Epidermal melanocyte (primary cell): Measurements from ENCODE around the gene EXOC6B.
"Not testable (repeated sequence)": the region's sequence is repeated elsewhere in the genome, so short reads cannot be mapped to it uniquely, and the experiment has no call there.

ENCODE experiments used
- DNase-seq: peaks from one replicate; pipeline ENCODE4 v3.0.0; 2011; ENCODE audit warnings: low spot score; ENCODE audit not compliant: insufficient read length

EXOC6B gene

DNA sequence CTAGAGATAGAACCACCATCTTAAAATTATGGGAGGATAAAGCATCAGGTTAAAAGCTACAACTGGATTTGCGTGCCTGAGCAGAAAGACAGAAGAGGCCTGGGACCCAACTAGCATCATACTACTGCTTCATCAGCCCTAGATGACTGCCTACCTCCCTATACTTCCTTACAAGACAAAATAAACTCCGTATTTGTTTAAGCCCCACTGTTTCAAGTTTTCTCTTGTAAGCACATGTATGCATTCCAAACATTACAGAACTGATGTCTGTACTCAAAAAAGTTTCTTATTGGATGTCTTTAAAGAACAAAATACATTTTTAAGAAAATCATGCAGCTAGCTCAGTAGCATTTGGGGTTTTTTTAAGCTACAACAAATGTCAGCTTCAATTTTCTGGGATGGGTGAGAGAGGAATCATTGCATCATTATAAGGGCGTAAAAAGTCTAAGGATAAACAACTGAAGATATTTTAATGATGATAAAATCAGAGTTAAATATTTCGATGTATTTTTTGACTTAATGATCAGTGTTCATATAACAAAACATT lies 213.1 kb downstream of the EXOC6B start:
- DNase-seq, result no peak

DNA sequence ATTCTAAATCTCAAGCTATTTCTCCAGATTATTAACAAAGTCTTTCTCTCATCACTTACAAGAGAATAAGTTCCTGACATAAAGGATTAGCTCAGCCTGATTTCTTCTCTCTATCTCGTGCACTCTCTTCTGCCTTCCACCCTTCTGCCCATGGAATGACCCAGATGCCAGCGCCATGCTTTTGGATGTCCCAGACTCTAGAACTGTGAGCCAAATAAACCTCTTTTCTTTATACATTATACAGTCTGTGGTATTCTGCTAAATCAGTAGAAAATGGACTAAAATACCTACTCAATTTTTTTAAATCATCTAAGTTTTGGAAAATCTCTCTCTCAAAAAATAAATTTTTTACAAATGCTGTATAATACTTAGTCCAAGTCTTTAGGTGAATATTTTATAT lies 218.6 kb downstream of the EXOC6B start:
- DNase-seq, result no peak

DNA sequence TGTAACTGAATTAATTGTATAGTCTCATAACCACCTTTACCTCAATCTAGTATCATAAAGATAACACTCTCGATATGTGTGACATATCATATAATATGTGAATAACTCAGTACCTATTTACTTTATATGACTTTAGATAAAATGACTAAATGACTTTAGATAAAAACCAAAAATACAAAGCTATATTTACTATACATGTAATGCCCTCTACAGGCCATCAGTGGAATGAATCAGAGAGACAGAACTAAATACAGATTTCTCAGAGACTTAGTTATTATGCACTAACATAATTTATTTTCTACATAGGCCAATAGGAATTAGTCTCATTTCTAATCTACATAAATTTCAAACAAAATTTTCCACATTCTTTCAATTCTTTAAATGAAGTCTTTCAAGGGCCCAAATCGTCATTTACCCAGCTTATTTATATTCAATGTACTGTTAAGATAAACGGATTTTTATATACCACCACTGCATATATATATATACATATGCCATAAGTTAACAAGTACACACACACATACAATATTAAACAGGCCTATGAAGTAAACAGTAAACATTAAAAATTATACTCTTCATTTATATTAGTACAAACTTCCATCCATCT lies 219.9 kb downstream of the EXOC6B start:
- no peak for DNase-seq

DNA sequence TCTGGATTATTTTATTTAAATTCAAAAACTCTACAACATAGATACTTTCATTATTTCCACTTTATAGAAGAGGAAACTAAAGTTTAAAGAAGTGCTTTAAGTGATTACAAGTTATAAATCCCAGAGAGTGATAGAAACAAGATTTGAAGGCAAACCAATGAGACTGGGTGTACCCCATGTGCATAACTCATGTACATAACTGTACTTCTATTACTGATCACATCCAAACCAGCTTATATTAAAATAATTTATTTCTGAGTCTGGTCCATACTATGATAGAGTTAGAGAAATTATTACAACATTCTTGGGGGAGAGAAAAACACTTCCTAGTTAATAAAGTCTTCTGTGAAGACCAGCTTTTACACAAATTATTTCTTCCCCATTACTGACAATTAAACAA lies 221.4 kb downstream of the EXOC6B start:
- DNase-seq, result no peak

DNA sequence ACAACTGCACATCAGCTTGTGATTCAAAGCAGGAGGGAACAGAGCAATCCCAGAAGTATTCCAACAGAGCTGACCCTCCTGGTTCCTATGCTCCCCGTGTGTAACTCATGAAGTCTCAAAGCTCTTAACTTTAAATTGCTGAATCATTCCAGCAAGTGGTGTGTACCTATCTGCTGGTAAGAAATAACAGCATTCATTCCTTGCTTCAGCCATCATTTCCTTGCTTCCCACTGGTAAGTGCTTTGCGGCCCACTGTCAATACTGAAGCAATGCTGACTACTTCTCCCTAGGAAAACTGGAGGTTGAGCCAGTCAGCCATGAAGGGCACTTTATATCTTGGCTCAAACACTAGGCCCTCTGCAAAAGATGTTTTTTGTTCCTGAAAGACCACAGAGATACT lies 222.4 kb downstream of the EXOC6B start:
- no peak for DNase-seq

DNA sequence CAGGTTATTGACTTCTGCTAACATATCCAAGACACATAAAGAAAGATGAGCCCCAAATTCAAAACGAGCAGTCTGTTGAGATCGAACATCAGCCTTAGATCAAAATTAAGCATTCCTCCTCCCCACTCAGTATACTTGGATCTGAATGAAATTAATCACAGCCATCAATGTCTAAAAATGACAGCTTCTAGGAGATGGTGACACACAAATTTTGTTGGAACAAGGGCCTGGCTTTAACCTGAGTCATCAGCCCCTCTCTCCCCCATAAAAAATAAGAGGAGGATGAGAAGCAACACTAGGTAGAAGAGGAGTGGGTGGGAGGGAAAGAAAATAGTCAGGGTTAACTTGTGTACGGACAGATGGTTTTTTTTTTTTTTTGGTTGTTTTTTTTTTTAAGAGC lies 223.1 kb downstream of the EXOC6B start:
- no peak for DNase-seq

DNA sequence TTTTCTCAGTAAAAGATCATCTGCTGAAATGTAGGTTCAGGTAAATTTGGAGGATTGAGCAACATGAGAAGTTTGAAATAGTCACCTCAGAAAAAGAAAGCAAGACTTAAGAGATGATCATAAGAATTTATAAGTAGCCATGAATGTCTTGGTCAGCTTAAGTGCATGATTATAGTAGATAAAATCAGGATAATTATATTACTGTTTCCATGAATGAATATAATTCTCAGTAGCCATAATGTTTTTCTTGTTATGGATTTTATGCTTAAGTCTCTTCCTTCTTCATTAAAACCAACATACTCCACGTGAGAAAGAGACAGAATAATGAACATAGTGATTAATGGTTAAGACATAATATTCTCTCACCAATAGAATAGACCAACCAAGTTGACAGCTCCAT lies 223.7 kb downstream of the EXOC6B start:
- no peak for DNase-seq

DNA sequence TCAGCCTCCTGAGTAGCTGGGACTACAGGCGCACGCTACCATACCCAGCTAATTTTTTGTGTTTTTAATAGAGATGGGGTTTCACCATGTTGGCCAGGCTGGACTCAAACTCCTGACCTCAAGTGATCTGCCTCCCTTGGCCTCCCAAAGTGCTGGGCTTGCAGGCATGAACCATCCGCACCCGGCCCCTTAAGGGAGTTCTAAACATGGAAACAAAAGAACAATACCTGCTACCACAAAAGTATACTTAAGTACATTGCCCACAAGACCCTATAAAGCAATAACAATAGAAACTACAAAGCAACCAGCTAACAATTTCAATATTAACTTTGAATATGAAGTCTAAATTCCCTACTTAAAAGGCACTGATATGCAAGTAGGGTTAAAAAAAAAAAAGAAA lies 242.0 kb downstream of the EXOC6B start:
- not testable (repeated sequence) for DNase-seq

DNA sequence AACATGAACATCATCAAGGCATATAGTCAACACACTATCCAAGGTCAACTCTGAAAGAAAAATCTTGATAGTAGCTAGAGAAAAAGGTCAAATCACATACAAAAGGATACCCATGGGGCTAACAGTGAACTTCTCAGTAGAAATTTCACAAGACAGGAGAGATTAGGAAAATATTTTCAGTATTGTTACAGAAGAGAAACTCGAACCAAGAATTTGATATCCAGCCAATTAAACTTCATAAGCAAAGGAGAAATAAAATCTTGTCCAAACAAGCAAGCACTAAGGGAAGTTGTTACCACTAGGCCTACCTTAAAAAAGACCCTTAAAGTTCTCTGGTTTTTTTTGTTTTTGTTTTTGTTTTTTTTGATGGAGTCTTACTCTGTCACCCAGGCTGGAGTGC lies 242.5 kb downstream of the EXOC6B start:
- no peak for DNase-seq

DNA sequence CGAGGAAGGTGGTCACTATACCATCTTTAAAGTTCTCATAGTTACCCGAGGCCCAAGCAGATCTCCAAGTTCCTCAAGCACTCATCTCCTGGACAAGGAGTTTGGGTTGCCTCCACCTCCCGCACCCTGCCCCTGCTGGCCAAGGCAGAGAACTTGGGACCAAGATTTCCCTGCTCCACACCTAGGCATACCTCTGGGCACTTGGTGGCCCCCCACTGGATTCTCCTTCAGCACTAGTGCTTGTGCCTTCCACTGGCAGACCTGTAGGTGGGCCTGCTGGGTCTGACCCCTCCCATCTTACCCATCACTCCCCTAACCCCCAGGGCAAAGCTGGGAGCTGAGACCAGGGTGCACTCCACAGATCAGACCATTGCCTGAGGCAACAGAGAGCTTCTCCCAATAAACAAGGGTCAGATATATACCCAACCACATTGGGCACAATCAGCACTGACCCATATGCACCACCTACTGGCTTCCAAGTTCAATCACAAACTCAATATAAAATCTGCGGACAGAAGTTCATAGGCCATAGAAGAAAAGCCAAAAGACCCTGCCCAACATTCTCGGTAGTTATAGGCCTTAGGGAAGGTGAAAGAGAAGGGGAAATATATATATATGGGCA lies 244.2 kb downstream of the EXOC6B start:
- DNase-seq, result no peak

DNA sequence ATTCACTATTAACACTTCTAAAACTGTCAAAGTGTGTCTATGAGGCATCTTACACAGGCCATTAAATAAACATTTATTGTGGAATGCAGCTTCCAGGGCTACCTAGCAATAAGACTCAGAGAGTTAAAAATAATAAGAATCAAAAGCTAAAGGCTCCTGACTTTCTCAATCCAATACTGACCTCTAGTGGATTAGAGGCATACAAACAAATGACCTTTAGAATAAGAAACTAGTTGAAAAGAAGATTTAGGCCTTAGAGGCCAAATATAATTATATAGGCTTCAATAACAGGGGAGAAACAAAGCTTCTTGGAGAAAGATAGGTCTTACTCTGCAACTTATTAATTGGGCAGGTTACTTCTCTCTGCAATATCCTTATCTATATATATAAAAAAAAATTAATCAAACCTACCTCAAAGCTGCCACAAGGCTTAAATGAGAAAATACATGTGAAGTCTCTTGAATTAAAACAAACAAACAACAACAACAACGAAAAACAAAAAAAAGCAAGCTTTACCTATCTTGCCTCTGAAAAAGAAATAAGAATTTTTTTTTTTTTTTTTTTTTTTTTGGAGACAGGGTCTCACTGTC lies 246.1 kb downstream of the EXOC6B start:
- DNase-seq, result no peak

DNA sequence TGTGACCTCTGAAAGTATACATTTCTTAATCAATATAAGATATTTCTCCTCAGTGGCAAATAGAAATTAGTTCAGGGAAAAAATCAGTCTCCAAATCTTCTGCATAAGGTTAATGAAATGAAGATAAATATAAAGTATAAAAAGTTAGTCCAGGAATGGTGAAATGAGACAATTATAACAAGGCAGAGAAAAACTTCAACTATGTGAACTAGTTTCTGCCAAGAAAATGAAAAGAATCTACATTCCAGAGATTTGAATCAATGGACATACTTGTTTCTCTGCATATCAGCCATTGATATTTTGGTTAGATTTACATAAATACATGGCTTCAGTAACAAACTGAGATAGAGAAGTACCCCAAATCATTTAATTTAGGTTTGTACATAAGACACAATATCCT lies 249.0 kb downstream of the EXOC6B start:
- no peak for DNase-seq

DNA sequence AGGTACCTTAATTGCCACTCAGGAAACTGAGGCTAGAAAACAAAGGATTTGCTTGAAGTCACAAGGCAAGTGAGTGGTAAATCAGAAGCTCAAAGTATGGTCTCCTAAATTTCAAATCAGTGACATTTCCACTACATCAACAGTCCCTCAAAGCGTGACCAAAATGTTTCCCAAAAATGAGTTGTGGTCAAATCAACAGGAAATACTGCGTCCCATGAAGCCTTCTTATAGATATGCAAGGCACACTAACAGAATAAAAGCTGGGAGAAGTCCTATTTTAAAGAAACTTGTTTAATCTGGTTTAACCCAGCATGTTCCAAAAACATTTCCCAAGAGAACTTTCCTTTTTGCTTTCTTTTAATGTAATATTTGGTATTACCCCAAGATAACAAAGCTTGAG lies 249.4 kb downstream of the EXOC6B start:
- DNase-seq, result no peak

DNA sequence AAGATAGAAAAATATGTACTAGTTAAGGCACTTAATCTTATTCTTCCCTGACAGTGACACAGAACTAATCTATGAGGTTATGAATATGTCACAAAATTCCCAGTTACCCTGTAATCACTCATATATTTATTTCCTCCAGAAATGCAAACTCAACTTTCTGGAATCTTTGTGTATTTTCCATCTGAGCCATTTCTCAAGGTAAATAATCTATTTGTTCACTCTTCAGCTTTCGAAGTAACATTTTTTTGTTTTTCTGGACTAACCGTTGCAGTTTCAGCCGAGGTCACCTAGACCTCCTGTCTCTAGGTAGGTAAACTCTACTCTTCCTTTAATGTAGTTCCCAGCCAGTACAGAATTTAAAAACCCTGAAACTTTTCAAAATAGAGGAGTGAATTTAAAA lies 250.9 kb downstream of the EXOC6B start:
- no peak for DNase-seq

DNA sequence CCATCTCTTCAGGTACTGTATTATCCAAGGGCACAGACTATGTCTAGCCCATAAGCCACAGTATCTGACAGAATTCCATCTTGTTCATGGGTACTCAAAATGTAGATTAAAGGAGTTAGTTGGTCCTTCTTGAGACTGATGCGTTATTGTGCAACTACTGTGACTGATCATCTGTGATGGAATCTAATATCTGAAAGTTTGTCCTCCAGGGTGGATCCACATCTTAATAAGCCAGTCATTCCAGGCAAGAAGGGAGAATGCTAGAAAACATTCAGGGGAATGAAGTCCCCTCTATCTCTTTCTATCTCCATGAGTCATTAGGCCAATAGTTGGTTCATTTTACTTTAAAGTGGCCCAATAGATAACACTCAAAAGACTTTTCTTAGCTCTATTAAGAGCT lies 252.6 kb downstream of the EXOC6B start:
- DNase-seq, result no peak

DNA sequence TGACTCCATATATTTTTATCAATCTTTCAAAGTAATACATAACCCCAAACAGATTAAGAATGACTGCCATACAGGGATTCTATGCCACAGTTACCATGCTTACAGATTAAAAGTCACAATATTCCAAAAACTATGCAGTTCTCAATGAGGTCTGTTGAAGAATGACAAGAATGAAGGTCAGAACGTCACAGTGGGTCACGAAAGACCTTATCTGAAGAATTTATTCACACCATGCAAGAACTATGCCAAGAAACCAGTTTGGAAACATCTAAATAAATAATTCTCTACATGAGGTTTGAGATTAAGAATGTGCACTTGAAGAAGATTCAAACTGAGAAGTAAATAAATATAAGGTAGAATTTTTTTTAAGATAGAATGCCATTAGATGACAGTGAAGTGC lies 253.3 kb downstream of the EXOC6B start:
- no peak for DNase-seq

DNA sequence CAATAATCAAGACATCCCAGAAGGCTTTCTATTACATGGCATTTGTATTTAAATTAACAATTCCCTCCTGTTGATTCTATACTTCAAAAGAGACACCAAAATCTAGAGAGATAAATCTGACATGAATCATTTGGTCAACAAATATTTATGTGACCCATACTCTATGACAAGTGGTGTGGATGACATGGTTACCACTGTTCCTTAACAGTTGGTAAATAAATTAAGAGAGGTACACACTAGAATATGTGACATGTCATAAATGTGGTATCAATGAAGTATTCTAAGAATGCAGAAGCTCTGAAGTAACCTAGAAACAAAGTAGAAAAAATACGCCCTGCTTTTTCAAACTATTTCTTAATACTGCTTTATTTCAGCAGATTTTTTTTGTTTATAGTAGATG lies 255.4 kb downstream of the EXOC6B start:
- DNase-seq, result no peak

DNA sequence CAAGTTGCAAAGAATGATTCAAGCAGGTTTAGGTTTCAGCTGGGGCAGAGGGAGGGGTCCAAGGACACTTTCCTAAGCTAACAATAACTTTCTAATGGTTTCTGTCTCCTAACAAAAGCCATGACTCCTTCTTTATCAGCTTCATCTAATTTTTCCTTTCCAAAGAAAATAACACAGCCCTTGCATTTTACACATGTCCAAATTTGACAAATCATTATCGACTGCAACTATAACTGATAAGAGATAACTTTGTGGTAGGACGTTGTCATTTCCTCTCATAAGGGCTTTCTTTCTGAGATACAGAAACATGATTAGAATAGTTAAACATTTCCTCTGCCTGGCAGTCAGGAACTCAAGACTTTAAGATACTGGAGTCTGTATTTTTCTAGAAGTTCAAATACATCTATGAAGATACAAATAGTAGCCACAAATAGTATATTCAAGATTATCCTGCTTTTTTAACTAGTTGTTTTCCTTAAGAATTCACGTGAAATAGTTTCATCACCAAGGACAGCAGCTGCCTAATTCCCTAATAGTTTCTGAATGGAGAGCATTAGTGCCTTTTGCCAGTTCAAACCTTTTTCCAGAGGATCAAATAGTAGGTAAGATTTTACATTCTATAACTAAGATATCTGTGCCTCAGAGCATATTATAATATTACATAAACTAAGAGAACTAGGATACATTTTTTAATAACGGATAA lies 263.2 kb downstream of the EXOC6B start:
- DNase-seq, result no peak

DNA sequence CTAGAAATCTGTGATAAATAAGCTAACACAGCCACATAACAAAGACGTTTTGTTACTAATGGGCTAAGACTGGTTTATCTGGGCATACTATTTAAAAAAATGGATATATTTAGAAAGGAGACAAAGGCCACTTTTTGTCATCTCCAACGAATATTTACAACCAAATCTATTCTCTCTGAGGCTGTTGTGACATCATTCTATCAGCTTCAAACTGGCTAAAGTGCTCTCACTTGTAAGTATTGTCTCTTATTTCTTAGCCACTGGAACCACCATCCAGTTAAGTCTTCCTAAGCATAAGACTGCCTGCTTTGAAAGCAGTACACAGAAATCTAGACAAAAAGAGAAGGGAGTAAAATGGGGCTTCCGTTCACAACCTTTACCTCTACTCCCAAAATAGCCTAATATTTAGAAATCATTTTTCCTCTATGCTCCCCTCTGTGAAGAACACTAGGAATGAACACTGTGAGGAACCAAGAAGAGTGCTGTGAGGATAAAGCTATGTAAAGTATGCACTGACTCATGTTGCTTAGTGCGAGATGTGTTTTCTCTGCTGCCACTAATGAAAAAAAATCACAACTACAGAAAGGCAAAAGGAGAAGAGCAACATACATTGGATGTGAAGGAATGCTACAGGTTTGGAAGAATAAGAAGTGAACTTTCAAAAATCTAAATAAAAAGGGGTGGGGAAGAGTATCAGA lies 264.1 kb downstream of the EXOC6B start:
- DNase-seq, result no peak

DNA sequence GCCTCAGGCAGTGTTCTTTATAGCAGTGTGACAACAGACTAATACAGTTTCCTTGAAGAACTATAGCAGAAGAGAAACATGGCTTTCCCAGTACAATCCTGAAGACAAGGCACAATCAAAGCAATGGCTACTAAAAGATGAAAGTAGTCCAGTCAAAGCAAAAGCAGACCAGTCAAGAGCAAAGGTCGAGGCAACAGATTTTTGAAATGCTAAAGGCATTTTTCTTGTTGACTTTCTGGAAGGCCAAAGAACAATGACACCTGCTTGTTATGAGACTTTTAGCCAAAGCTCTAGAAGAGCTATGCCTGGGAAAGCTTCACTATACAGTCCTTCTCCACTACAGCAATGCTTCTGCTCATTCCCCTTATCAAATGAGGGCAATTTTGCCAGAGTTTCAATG lies 269.9 kb downstream of the EXOC6B start:
- no peak for DNase-seq

DNA sequence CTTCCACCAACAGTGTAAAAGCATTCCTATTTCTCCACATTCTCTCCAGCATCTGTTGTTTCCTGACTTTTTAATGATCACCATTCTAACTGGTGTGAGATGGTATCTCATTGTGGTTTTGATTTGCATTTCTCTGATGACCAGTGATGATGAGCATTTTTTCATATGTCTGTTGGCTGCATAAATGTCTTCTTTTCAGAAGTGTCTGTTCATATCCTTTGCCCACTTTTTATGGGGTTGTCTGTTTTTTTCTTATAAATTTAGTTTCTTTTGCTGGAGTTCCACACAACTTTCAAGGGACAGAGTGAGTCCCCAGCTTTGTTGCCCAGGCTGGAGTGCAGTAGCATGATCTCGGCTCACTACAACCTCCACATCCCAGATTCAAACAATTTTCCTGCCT lies 270.5 kb downstream of the EXOC6B start:
- not testable (repeated sequence) for DNase-seq

DNA sequence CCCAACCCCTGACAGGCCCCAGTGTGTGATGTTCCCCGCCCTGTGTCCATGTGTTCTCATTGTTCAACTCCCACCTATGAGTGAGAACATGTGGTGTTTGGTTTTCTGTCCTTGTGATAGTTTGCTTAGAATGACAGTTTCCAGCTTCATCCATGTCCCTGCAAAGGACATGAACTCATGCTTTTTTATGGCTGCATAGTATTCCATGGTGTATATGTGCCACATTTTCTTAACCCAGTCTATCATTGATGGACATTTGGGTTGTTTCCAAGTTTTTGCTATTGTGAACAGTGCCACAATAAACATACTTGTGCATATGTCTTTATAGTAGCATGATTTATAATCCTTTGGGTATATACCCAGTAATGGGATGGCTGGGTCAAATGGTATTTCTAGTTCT lies 270.9 kb downstream of the EXOC6B start:
- DNase-seq, result not testable (repeated sequence)
